ENCODE measurements around the gene TBL1X.

The TBL1X gene

GRCh38 chrX:9676738-9677097, 211.9 kb downstream of the TBL1X start:
- DNase-seq, result no peak

DNA sequence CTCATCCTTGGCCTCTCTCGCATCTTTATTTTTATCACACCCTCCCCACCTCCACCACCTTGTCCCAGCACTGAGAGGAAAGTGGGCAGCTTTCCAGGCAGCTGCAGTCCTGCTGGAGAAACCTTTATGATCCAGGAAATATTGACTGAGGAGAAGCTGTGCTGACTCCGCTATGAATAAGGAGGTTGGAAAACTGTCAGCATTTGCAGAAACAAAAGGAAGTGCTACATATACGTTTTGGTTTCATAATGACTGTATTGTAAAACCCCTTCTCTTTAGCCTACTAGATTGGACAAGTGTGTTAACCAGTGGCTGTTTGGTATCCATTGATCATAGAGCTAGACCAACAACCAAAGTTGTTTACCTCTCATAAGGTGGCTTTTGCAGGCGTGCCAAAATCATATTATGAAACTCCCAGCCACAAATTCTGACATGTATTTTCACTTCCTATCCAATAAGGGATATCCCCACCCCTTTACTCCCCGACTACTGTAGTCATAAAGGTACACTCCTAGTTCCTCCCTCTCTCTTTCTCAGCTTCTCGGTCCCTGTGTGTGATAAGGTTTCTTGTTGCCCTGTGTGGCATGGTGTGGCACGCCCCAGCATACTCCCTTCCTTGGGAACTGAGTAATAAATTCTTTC, 212.4 kb downstream of the TBL1X start:
- no peak for DNase-seq

DNA sequence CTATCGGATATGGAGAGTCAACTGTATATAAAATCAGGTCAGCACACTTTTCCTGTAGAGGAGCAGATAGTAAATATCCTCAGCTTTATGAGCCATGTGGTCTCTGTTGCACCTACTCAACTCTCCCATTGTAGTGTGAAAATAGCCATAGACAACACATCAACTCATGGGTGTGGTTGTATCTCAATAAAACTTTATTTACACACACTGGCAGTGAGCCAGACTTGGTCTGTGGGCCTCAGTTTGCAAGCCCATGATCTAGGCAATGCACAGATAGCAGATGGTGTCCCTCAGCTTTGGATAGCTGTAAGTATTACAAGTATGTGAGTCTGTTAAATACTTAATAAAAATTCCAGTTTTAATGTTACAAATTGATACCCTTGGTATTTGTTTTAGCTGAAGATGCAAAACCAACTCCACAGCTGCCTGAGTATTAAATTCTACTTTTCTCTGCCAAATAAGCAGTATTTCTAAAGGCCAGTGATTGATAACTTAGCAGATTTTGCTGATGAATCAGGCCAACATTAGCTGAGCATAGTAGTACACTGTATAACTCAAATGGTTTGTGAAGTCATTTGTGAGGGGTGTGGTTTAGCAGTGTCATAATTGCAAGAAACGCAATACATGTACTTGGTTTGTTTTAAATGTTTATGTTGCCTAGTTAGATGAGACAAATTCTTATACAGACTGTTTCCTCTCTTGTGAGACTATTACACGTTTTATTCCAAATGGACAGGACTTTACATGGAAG, 213.5 kb downstream of the TBL1X start:
- no peak for DNase-seq

- no peak for DNase-seq
Observed at GRCh38 chrX:9681011-9681410, 216.2 kb downstream of the TBL1X start.

- DNase-seq, result no peak
Observed at GRCh38 chrX:9681422-9681821, 216.6 kb downstream of the TBL1X start.

DNA sequence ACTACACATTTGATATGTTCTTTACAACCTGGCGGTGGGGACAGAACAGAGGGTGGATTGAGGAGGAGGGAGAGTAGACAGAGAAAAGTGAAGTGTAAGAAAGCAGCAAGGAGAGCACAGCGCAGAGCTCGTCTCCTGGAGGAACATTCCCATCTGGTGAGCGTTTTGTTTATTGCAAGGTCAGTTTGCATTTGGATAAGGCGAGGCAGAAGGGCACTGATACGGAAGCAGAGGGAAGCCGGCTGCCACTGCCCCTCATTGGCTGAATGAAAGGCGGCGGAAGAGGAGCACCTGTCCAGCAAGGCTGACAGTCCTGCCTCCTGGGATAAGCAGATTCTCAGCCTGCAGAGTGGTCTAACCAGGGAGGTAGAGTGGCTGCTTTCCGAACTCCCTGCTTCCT, 217.6 kb downstream of the TBL1X start:
- DNase-seq, result peak; percentile 25

DNA sequence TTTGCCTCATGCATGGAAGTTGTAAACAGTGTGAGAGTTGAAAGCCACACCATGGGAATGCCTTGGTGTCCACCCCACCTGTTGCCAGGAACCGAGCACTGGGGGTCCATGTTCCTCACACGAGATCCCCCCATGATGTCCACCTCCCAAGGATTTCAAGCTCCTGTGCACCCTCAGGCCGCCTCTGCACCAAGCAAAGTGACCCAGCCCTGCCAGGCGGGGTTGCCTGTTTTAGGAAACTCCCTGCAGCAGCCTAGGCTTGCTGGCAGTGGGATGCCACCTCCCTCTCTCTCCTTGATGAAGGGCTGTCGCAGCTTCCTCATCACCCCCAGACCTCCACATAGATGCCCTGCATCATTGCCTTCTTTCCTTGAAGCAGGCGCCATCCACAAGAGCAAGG, 218.0 kb downstream of the TBL1X start:
- no peak for DNase-seq

DNA sequence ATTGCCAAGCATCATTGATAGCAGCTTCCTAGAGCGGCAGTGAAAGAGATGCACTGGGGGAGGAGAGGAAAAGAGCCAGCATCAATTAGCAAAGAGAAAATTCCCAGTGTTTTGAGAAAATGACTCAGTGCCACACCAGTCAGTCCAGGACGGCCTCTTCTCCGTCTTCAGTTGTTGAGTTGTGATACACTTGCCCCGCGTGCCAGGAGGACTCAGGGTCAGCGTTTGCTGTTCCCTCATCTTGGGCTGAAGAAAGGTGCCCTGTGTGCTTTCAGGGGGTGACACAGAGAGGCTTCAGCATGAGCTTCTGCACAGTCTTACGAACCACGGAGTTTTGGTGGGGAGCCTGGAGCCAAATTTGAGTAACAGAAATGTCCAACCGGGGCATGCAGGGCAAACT, 218.5 kb downstream of the TBL1X start:
- no peak for DNase-seq

GRCh38 chrX:9687899-9688298, 223.0 kb downstream of the TBL1X start:
- DNase-seq, result no peak

DNA sequence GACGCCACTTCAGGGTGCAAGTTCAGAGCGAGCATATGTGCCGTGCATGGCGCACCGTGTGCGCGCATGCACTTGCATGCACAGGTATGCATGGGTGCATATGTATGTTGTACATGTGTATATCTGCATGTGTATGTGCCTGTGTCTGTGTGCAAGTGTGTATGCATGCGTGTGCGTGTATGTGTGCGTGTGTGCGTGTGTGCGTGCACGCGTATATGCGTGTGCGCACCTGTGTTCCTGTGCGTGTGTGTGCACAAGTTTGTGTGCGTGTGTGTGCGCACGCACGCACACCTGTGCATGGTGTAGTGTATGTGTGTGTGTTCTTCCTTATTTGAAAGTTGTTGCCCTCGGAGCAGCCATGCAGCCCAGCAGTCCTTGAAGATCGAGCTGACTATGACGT, 224.0 kb downstream of the TBL1X start:
- DNase-seq, result no peak

DNA sequence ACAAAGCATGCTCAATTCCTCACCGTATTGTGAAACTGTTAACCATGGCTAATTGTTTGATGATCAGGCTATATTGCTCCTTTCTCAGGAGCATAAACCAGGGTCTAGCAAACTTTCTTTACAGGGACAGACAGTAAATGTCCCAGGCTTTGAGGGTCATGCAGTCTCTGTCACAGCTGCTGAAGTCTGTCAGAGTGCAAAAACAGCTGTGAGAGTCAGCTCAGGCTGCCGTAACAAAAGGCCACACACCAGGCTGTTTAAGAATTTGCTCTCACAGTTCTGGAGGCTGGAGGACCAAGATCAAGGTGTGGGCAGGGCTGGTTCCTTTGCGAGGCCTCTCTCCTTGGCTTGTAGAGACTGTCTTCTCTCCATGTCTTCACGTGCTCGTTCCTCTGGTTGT, 225.2 kb downstream of the TBL1X start:
- DNase-seq, result no peak

DNA sequence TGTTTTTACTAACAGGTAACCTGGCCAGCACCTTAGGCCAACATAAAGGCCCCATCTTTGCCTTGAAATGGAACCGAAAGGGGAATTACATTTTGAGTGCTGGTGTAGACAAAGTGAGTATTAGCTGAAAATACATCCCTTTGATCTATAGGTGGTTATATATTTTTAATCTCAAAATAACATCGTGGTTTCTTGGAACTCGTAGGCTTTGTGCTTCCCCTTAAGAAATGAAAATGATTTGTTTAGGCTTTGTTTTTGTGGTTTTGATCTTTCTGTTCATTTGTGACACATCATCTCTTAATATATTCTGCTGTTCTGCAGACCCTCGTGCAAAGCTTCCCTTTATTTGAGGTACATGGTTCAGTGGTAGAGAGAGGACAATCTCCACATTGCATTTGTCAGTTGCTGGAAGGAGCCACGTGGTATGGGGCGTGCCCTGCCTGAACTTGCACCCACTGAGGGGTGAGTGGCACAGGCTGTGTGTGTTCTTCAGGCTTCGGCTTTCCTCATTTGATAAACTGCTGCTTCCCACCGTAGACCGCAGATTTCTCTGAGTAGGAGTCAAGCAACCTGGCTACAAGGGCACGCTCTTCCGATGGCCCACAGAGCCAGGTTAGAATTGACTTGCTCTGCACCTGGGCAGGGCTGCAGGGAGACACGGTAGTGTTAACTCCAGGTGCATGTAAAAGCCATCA, 228.6 kb downstream of the TBL1X start:
- DNase-seq, result no peak

- no peak for DNase-seq
Observed at GRCh38 chrX:9698576-9698975, 233.7 kb downstream of the TBL1X start.

DNA sequence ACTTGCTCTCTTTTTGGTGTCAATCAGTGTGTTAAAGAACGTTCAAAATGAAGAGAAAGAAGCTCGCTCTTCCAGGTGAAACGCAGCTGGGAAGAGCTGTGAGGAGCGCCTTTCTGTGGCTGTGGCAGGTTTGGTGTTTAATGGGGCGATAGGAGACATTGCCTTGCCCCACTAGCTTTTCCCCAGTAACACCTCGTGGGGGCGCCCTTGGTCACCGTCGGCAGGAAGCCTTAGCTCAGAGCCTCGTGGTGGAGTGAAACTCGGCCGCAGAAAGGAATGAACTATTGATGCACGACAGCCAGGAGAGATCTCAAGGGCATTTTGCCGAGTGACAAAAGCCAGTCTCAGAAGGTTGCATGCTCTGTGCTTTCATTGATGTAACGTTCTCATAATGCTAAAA, 235.7 kb downstream of the TBL1X start:
- DNase-seq, result no peak

- DNase-seq, result no peak
Observed at GRCh38 chrX:9701790-9702189, 236.9 kb downstream of the TBL1X start.

DNA sequence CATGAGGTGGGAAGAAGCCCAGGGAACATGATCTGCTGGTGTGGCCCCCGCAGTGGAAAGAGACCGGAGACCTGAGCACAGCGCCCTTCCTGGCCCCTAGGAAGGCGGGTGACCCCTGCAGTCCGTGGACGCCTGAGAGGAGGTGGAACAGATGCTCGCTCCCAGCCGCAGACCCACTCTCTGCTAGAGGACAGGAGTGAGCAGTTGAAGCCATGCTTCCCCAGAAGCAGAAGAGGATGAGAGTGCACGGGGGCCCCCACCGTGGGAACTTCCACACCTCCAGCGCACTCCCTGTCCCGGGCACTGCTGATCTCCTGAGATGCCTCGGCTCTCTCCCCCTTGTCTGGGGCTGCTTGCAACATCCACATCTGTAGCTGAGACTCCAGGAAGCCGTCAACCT, 238.5 kb downstream of the TBL1X start:
- DNase-seq, result no peak

DNA sequence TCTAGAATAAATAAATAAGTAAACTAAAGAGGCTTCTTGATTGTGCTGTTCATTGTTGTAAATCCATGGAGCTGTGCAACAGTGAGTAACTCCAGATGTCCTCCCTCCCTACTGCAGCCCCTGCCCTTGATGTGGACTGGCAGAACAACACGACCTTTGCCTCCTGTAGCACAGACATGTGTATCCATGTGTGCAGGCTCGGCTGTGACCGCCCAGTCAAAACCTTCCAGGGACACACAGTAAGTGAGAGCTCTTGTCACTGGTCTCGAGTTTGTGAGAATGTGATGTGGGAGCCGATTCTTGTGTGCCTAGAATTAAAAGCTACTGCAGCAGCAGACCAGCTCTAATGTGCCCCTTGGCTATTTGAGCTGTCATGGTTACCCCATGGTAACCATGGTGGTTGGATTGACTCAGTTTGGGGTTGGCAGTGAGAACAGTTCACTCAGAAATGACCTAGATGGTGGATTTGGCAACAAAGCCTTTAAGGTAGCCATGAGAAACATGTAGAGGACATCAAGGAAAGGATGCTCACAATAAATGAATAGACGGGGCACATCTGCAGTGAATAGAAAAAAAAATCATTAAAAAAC, 240.1 kb downstream of the TBL1X start:
- no peak for DNase-seq

GRCh38 chrX:9706421-9706820, 241.6 kb downstream of the TBL1X start:
- DNase-seq, result no peak

DNA sequence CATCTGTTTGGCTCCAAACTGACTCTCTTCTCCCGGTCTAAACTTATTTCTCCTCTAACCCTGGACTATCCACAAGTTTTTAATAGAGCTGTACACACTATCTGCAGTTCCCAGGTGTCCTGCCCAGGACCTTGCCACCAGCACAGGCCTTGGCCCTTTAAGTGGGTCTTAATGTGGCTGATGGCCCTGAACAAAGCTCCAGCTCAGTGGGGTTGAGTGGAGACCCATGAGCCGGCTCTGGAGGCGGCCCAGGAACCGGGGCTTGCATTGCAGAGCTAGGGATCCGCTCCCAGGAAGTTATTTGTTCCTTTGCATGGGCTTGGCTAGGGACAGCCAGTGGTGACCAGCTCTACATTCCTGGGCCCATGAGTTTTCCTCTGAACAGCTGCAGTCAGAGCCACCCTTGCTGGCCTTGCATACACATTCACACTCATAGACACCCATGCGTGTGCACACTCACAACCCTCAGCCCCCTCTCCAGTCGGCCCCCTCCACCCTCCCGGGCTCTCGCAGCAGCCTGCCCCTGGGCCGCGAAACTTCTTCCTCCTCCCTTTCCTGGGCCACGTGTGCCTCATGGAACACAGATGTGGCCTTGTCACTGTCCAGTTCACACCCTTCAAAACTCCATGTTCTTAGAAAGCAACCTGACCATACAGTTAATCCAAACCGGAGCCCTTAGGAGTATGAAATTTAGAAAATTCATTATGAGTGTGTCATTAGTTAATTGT, 242.6 kb downstream of the TBL1X start:
- DNase-seq, result no peak

DNA sequence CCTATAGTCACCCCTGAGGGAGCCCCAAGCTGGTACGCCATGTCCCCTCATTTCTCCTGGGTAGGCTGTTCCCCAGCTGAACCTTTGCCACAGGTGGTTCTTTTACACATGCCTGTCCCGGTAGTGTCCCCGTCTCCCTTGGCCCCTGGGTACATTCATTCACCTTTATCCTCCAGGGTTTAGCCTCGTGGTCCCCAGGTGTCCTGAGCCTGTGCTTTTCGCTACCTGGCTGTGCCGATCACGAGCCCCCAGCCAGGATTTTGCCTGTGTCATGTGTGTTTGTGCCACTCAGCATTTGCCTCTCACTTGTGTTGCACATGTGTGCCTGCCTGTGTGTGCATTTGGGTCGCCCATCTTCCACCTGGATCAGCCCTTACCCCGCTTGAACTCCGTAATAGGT, 243.2 kb downstream of the TBL1X start:
- no peak for DNase-seq

GRCh38 chrX:9708923-9709553, 244.2 kb downstream of the TBL1X start:
- DNase-seq, result peak; percentile 51

DNA sequence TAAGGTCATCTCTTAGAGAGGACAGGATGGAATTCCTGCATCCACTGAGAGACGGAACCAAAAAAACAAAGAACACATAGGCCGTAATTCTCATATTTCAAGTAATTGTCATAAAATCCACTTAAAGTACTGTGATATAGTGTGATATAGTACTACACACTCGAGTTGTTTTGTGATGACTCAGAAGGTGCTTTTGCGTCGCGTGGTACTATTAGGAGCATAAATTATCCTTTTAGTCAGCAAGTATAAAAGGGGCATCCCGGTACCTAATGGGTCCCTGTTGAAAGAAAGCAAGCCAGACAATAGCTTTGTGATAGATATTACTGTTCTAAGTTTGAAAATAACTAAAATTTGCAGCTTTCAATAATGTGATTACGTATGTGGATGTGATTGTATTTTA, 245.5 kb downstream of the TBL1X start:
- DNase-seq, result no peak

- DNase-seq, result no peak
Observed at GRCh38 chrX:9717376-9717775, 252.5 kb downstream of the TBL1X start.
